ENCODE results near the gene FRY. TPM values are rescaled to one million over a fixed set of nuclear protein-coding genes. Genes with fewer than 3 reads are reported as not detected.

The FRY gene
- total and polyA plus RNA-seq, 4 experiments from 2014 or later = 2.3 to 19.2 (median 11.8) TPM

DNA sequence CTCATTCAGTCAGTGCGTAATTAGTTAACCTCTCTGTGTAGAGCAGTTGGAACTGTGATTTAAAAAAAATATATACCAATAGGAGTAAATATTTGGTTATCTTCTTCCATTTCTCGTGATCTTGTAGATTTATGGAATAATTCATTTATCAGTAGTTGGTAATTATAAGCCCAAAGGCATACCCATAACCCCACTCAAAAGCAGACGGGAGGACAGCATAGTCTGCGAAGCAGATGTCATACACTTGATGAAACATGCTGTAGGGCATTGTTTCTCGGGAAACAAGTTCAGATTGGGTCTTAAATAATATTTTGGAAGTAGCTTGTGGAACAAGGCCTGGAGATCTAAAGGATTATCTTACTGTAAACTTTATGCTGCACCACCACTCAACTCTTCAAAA lies 119.7 kb downstream of the FRY start:
- CTCF ChIA-PET (ENCODE audit: partially characterized antibody) = interaction anchor here (1.5 kb wide), 1 partner anchor 14 kb away, joined by 6 read pairs; no protein-coding TSS in a partner anchor
- H3K27me3 Mint-ChIP-seq = peaks cover 0 to 1% of the 10 kb centered on the region in 2 donors
- H3K36me3 ChIP-seq (ENCODE audit: insufficient read depth, low read length) = no peaks in the 10 kb centered on the region
- POLR2A ChIA-PET (ENCODE audit: partially characterized antibody) = no interaction called here
- no peaks in the 10 kb centered on the region for H3K9me3 ChIP-seq (ENCODE audit: control insufficient read depth in 1 of 2, low read length in 2 of 2)
- H3K27ac ChIP-seq (ENCODE audit: low read depth, low read length) = no peak overlapping the region
- H3K27me3 ChIP-seq (ENCODE audit: insufficient read depth, low read length) = no peaks in the 10 kb centered on the region
- no peaks in the 10 kb centered on the region for H3K4me1 ChIP-seq (ENCODE audit: insufficient read depth, low read length)
- H3K4me3 ChIP-seq (ENCODE audit: low read length in 2 of 2) = no peak overlapping the region
- DNase-seq = no peak
- intact Hi-C loops (cut with micrococcal nuclease) = no loop called here
- H3K9me3 Mint-ChIP-seq = no peaks in the 10 kb centered on the region
- H3K27ac Mint-ChIP-seq = no peak overlapping the region
- no peaks in the 10 kb centered on the region for H3K4me1 Mint-ChIP-seq
- no peak overlapping the region for H3K4me3 Mint-ChIP-seq
- H3K36me3 Mint-ChIP-seq = peaks cover 11 to 39% of the 10 kb centered on the region in 2 donors

DNA sequence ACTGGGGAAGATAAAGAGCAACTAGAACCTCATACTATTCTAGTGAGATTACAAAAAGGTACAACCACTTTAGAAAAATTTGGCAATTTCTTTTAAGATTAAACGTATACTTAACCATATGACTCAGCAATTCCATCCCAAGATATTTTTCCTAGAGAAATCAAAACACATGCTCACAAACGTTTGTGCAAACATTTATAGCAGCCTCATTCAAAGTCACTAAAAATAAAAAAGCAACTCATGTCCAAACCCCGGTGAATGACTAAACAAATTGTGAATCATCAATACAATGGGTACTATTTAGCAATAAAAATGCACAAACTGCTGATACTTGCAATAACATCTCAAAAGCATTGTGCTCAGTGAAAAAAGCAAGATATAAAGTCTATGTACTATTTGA lies 121.5 kb downstream of the FRY start:
- intact Hi-C loops (cut with micrococcal nuclease) = no loop called here
- Histone ChIP-seq H3K4me1 (ENCODE audit: insufficient read depth, low read length) (no peaks in the 10 kb centered on the region), H3K27me3 (ENCODE audit: insufficient read depth, low read length) (no peaks in the 10 kb centered on the region), H3K36me3 (ENCODE audit: insufficient read depth, low read length) (no peaks in the 10 kb centered on the region), H3K27ac (ENCODE audit: low read depth, low read length) (no peak overlapping the region), H3K9me3 (ENCODE audit: control insufficient read depth in 1 of 2, low read length in 2 of 2) (no peaks in the 10 kb centered on the region), H3K4me3 (ENCODE audit: low read length in 2 of 2) (no peak overlapping the region)
- no peak for DNase-seq
- CTCF ChIA-PET (ENCODE audit: partially characterized antibody) = no interaction called here
- Mint-ChIP-seq H3K4me1 (no peaks in the 10 kb centered on the region), H3K27ac (no peak overlapping the region), H3K4me3 (no peak overlapping the region), H3K27me3 (no peaks in the 10 kb centered on the region), H3K36me3 (peaks cover 5 to 25% of the 10 kb centered on the region in 2 donors), H3K9me3 (no peaks in the 10 kb centered on the region)
- POLR2A ChIA-PET (ENCODE audit: partially characterized antibody) = no interaction called here

GRCh38 chr13:32159137-32159869 lies 127.7 kb downstream of the FRY start:
- Histone ChIP-seq H3K27ac (ENCODE audit: low read depth, low read length) (no peak overlapping the region), H3K4me1 (ENCODE audit: insufficient read depth, low read length) (no peaks in the 10 kb centered on the region), H3K4me3 (ENCODE audit: low read length in 2 of 2) (no peak overlapping the region), H3K36me3 (ENCODE audit: insufficient read depth, low read length) (no peaks in the 10 kb centered on the region), H3K27me3 (ENCODE audit: insufficient read depth, low read length) (no peaks in the 10 kb centered on the region), H3K9me3 (ENCODE audit: control insufficient read depth in 1 of 2, low read length in 2 of 2) (no peaks in the 10 kb centered on the region)
- Mint-ChIP-seq H3K27ac (no peak overlapping the region), H3K4me3 (no peak overlapping the region), H3K36me3 (peaks cover 22 to 32% of the 10 kb centered on the region in 2 donors), H3K27me3 (no peaks in the 10 kb centered on the region), H3K9me3 (no peaks in the 10 kb centered on the region), H3K4me1 (no peaks in the 10 kb centered on the region)
- intact Hi-C loops (cut with micrococcal nuclease) = no loop called here
- ChIA-PET CTCF (ENCODE audit: partially characterized antibody) (no interaction called here), POLR2A (ENCODE audit: partially characterized antibody) (no interaction called here)
- DNase-seq = no peak

DNA sequence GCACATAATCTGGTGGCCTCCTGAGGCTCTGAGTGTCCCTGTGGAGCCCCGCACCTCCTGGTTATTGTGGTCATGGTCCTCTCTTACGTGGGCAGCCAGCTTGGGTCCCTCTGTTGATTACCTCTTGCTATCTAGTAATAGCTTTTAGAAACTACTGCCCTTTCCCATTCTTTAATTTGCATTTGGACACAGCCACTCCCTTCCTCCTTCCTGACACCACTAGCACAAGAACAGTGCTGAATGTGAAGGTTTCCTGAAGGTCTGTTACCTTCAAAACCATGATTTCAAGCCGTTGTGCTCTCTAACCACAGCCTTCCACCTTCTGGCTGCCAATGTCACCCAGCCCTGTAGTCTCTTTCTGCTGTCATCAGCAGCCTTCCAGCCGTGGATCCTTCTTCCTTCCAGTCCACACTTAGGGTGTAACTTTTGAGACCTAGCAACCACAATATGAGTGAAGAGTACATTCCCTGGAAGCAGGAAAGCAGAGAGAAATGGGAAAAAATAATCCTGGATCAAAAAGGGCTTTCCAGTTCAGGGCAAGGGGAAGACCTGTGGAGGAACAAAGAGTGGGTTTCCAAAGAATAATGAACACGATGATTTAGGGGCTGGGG lies 130.9 kb downstream of the FRY start:
- H3K36me3 ChIP-seq (ENCODE audit: insufficient read depth, low read length) = no peaks in the 10 kb centered on the region
- ChIA-PET POLR2A (ENCODE audit: partially characterized antibody) (no interaction called here), CTCF (ENCODE audit: partially characterized antibody) (no interaction called here)
- Mint-ChIP-seq H3K27me3 (no peaks in the 10 kb centered on the region), H3K4me3 (no peak overlapping the region), H3K36me3 (peaks cover 25 to 32% of the 10 kb centered on the region in 2 donors), H3K27ac (peak overlapping the region in 1 of 7 donors; percentile 70), H3K4me1 (peaks cover 0 to 5% (median 1%) of the 10 kb centered on the region in 4 donors), H3K9me3 (no peaks in the 10 kb centered on the region)
- no peak overlapping the region for H3K27ac ChIP-seq (ENCODE audit: low read depth, low read length)
- no peak overlapping the region for H3K4me3 ChIP-seq (ENCODE audit: low read length in 2 of 2)
- H3K9me3 ChIP-seq (ENCODE audit: control insufficient read depth in 1 of 2, low read length in 2 of 2) = no peaks in the 10 kb centered on the region
- no peaks in the 10 kb centered on the region for H3K27me3 ChIP-seq (ENCODE audit: insufficient read depth, low read length)
- DNase-seq = no peak
- intact Hi-C loops (cut with micrococcal nuclease) = loop anchor here (10.0 kb wide), 1 partner anchor 248 kb away; no protein-coding TSS in a partner anchor
- no peaks in the 10 kb centered on the region for H3K4me1 ChIP-seq (ENCODE audit: insufficient read depth, low read length)

DNA sequence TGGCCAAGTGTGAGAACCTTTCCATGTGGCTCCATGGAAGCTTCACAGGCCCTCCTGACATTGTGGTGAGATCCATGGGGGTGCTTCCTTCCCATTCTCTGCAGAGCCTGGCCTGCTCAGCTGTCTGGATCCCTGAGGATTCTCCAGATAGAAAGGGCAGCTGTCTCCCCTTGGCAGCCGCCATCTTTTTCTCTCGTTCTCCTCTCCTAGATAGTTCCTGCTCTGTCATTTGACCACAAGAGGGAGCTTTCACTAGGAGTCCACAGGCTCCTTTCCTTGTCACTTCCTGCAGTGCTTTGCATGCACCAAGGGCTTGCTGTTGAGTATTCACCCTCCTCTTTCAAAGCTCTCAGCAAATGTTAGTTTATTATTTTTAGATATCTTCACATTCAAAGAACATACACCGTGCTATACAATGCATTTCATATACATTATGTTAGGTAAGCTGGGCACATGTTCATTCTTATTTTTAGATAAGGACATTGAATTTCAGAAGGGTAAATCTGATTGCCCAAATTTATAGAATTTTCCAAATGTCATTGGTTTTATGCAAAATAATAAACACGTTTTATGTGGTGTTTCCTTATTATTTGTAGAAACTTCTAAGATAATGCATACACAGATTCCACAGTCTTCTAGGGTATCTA lies 133.2 kb downstream of the FRY start:
- Mint-ChIP-seq H3K27ac (no peak overlapping the region), H3K9me3 (no peaks in the 10 kb centered on the region), H3K4me3 (no peak overlapping the region), H3K4me1 (peaks cover 0 to 5% (median 1%) of the 10 kb centered on the region in 4 donors), H3K27me3 (no peaks in the 10 kb centered on the region), H3K36me3 (peaks cover 25 to 31% of the 10 kb centered on the region in 2 donors)
- no peaks in the 10 kb centered on the region for H3K27me3 ChIP-seq (ENCODE audit: insufficient read depth, low read length)
- DNase-seq = peak; percentile 21 to 30 (median 25)
- no peaks in the 10 kb centered on the region for H3K9me3 ChIP-seq (ENCODE audit: control insufficient read depth in 1 of 2, low read length in 2 of 2)
- ChIA-PET CTCF (ENCODE audit: partially characterized antibody) (interaction anchor here (0.6 to 3.9 kb wide), 25 partner anchors 10 to 417 kb away, joined by 3 to 36 read pairs (median 3); no protein-coding TSS in a partner anchor), POLR2A (ENCODE audit: partially characterized antibody) (interaction anchor here (2.0 kb wide), 1 partner anchor 255 kb away, joined by 8 read pairs; no protein-coding TSS in a partner anchor)
- no peak overlapping the region for H3K4me3 ChIP-seq (ENCODE audit: low read length in 2 of 2)
- no peaks in the 10 kb centered on the region for H3K4me1 ChIP-seq (ENCODE audit: insufficient read depth, low read length)
- intact Hi-C loops (cut with micrococcal nuclease) = loop anchor here (1.0 to 10.0 kb wide), 3 partner anchors 145 to 340 kb away; no protein-coding TSS in a partner anchor
- no peak overlapping the region for H3K27ac ChIP-seq (ENCODE audit: low read depth, low read length)
- H3K36me3 ChIP-seq (ENCODE audit: insufficient read depth, low read length) = no peaks in the 10 kb centered on the region

GRCh38 chr13:32165796-32166195 lies 134.2 kb downstream of the FRY start:
- Histone ChIP-seq H3K27me3 (ENCODE audit: insufficient read depth, low read length) (no peaks in the 10 kb centered on the region), H3K27ac (ENCODE audit: low read depth, low read length) (no peak overlapping the region), H3K9me3 (ENCODE audit: control insufficient read depth in 1 of 2, low read length in 2 of 2) (no peaks in the 10 kb centered on the region), H3K4me3 (ENCODE audit: low read length in 2 of 2) (no peak overlapping the region), H3K4me1 (ENCODE audit: insufficient read depth, low read length) (no peaks in the 10 kb centered on the region), H3K36me3 (ENCODE audit: insufficient read depth, low read length) (no peaks in the 10 kb centered on the region)
- ChIA-PET POLR2A (ENCODE audit: partially characterized antibody) (interaction anchor here (2.0 kb wide), 1 partner anchor 256 kb away, joined by 8 read pairs; no protein-coding TSS in a partner anchor), CTCF (ENCODE audit: partially characterized antibody) (interaction anchor here (1.0 to 3.9 kb wide), 10 partner anchors 10 to 267 kb away, joined by 3 to 36 read pairs (median 4); no protein-coding TSS in a partner anchor)
- Mint-ChIP-seq H3K27me3 (no peaks in the 10 kb centered on the region), H3K4me3 (no peak overlapping the region), H3K4me1 (peaks cover 0 to 5% (median 1%) of the 10 kb centered on the region in 4 donors), H3K36me3 (peaks cover 25 to 30% of the 10 kb centered on the region in 2 donors), H3K9me3 (no peaks in the 10 kb centered on the region), H3K27ac (no peak overlapping the region)
- intact Hi-C loops (cut with micrococcal nuclease) = loop anchor here (2.0 to 10.0 kb wide), 2 partner anchors 251 to 341 kb away; no protein-coding TSS in a partner anchor
- no peak for DNase-seq

DNA sequence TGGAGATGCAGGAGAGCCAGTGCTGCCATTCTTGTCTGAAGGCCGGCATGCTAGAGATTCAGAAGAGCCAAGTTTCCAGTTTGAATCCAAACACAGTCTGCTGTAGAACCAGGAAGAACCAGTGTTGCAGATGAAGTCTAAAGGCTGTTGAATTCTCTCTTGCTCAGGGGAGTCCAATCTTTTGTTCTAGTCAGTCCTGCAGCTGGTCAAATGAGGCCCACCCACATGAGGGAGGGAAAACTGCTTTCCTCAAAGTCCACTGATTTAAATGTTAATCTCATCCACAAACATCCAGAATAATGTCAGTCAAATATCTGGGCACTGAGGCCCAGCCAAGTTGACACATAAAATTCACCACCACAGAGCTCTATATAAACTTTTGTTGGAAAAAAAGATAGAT lies 136.6 kb downstream of the FRY start:
- Histone ChIP-seq H3K27me3 (ENCODE audit: insufficient read depth, low read length) (no peaks in the 10 kb centered on the region), H3K27ac (ENCODE audit: low read depth, low read length) (no peak overlapping the region), H3K36me3 (ENCODE audit: insufficient read depth, low read length) (no peaks in the 10 kb centered on the region), H3K4me3 (ENCODE audit: low read length in 2 of 2) (no peak overlapping the region), H3K9me3 (ENCODE audit: control insufficient read depth in 1 of 2, low read length in 2 of 2) (no peaks in the 10 kb centered on the region), H3K4me1 (ENCODE audit: insufficient read depth, low read length) (no peaks in the 10 kb centered on the region)
- Mint-ChIP-seq H3K36me3 (peaks cover 20 to 24% of the 10 kb centered on the region in 2 donors), H3K27me3 (no peaks in the 10 kb centered on the region), H3K4me3 (no peak overlapping the region), H3K27ac (no peak overlapping the region), H3K9me3 (peaks cover 0 to 1% (median 0%) of the 10 kb centered on the region in 8 donors), H3K4me1 (peaks cover 0 to 5% (median 1%) of the 10 kb centered on the region in 4 donors)
- ChIA-PET POLR2A (ENCODE audit: partially characterized antibody) (no interaction called here), CTCF (ENCODE audit: partially characterized antibody) (interaction anchor here (1.8 kb wide), 1 partner anchor 258 kb away, joined by 6 read pairs; no protein-coding TSS in a partner anchor)
- no peak for DNase-seq
- intact Hi-C loops (cut with micrococcal nuclease) = loop anchor here (10.0 kb wide), 1 partner anchor 253 kb away; no protein-coding TSS in a partner anchor

Measured in CD4-positive, alpha-beta memory T cell (primary cell).